Loucy (cell line): Measurements from ENCODE around the gene SAMD4A.

Source experiments
- H2AFZ ChIP-seq: fragments of 200-600 bp; sonication (generic); 2 replicates; pipeline ENCODE4 v1.6.0; 2016; ENCODE audit warnings: antibody characterized with exemption, mild to moderate bottlenecking, low read length, moderate library complexity
- H3F3A ChIP-seq: fragments of 200-600 bp; 2 replicates; pipeline ENCODE4 v1.6.0; 2016; ENCODE audit warnings: antibody characterized with exemption, low read depth, mild to moderate bottlenecking
- H3K27me3 ChIP-seq: fragments of 200-600 bp; sonication (generic); 2 replicates; pipeline ENCODE4 v1.6.1; 2014; ENCODE audit warnings: low read length, mild to moderate bottlenecking; ENCODE audit not compliant: insufficient read depth, poor library complexity, severe bottlenecking
- H3K36me3 ChIP-seq: fragments of 200-600 bp; sonication (generic); 2 replicates; pipeline ENCODE4 v1.6.1; 2016; ENCODE audit warnings: low read length; ENCODE audit not compliant: insufficient read depth
- H3K4me1 ChIP-seq: fragments of 200-600 bp; sonication (generic); 2 replicates; pipeline ENCODE4 v1.5.1; 2014; ENCODE audit warnings: low read length, mild to moderate bottlenecking; ENCODE audit not compliant: insufficient read depth, poor library complexity, severe bottlenecking
- H3K4me2 ChIP-seq: fragments of 200-600 bp; sonication (generic); 2 replicates; pipeline ENCODE4 v1.6.0; 2014; ENCODE audit warnings: antibody characterized with exemption, low read length, low read depth, mild to moderate bottlenecking; ENCODE audit not compliant: poor library complexity, severe bottlenecking
- H3K4me3 ChIP-seq: fragments of 200-600 bp; sonication (generic); 2 replicates; pipeline ENCODE4 v1.5.1; 2014; ENCODE audit warnings: low read length, mild to moderate bottlenecking, mixed read lengths; ENCODE audit not compliant: poor library complexity, severe bottlenecking
- H3K79me2 ChIP-seq: fragments of 200-600 bp; sonication (generic); 2 replicates; pipeline ENCODE4 v1.6.1; 2014; ENCODE audit warnings: low read length; ENCODE audit not compliant: insufficient read depth
- H3K9ac ChIP-seq: fragments of 200-600 bp; sonication (generic); 2 replicates; pipeline ENCODE4 v1.6.0; 2014; ENCODE audit warnings: mild to moderate bottlenecking, low read depth, low read length, moderate library complexity; ENCODE audit not compliant: poor library complexity, severe bottlenecking
- H3K9me2 ChIP-seq: fragments of 200-600 bp; sonication (generic); replicated peaks from 2 replicates; pipeline ENCODE4 v1.6.1; 2016; ENCODE audit warnings: low read depth, low read length, mixed read lengths
- H3K9me3 ChIP-seq: fragments of 200-600 bp; sonication (generic); 2 replicates; pipeline ENCODE4 v1.6.1; 2014; ENCODE audit warnings: mild to moderate bottlenecking, antibody characterized with exemption, low read length, low read depth; ENCODE audit not compliant: insufficient read depth
- H4K20me1 ChIP-seq: fragments of 200-600 bp; sonication (generic); 2 replicates; pipeline ENCODE4 v1.6.0; 2014; ENCODE audit warnings: antibody characterized with exemption, low read length, mild to moderate bottlenecking; ENCODE audit not compliant: insufficient read depth, poor library complexity, severe bottlenecking
- EZH2phosphoT487 ChIP-seq: fragments of 200-600 bp; IDR thresholded peaks from 2 replicates; pipeline ENCODE4 v1.6.1; 2018; ENCODE audit warnings: antibody characterized with exemption, mild to moderate bottlenecking, moderate library complexity, borderline replicate concordance
- TF ChIP-seq, protein P1 (sequence below): fragments of 200-600 bp; sonication (generic); conservative IDR thresholded peaks from 2 replicates; pipeline ENCODE4 v1.5.1; 2014; ENCODE audit warnings: mild to moderate bottlenecking, antibody characterized with exemption, low read length

The SAMD4A gene

DNA sequence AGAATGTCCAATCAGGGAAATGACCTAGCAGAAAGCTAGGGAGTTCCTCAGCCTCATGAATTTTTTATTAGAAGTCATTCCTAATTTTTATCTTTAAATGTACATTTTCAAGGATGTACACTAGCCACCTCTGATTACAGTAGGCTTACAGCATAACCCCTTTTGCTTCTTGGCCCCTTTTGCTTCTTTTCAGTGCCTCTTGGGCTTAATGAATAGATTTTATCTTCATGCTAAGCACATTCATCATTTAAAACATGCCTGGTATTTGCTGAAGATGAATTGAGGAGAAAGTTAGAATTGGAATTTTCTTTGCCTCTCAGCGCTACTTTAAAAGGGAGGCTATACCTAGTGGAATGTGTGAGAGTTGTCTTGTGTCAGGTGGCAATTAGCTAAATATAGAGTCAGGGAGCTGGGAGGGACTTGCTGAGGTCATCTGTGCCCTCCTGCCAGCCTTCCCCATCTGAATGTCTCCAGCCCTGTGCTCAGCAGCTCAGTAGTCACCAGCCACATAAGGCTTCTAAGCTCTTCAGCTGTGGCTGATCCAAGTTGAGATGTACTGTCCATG, 132.1 kb downstream of the SAMD4A start:
- no peaks in the 10 kb centered on the region for H3K79me2 ChIP-seq
- H3F3A ChIP-seq: no peaks in the 10 kb centered on the region
- H3K36me3 ChIP-seq: no peaks in the 10 kb centered on the region
- TF ChIP-seq, protein P1, sequence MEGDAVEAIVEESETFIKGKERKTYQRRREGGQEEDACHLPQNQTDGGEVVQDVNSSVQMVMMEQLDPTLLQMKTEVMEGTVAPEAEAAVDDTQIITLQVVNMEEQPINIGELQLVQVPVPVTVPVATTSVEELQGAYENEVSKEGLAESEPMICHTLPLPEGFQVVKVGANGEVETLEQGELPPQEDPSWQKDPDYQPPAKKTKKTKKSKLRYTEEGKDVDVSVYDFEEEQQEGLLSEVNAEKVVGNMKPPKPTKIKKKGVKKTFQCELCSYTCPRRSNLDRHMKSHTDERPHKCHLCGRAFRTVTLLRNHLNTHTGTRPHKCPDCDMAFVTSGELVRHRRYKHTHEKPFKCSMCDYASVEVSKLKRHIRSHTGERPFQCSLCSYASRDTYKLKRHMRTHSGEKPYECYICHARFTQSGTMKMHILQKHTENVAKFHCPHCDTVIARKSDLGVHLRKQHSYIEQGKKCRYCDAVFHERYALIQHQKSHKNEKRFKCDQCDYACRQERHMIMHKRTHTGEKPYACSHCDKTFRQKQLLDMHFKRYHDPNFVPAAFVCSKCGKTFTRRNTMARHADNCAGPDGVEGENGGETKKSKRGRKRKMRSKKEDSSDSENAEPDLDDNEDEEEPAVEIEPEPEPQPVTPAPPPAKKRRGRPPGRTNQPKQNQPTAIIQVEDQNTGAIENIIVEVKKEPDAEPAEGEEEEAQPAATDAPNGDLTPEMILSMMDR: no peak
- no peak for TF ChIP-seq EZH2phosphoT487
- H4K20me1 ChIP-seq: no peaks in the 10 kb centered on the region
- H3K4me1 ChIP-seq: peaks cover 9% of the 10 kb centered on the region
- H3K27me3 ChIP-seq: no peaks in the 10 kb centered on the region
- no peak overlapping the region for H3K4me2 ChIP-seq
- no peak overlapping the region for H3K4me3 ChIP-seq
- H3K9me3 ChIP-seq: no peaks in the 10 kb centered on the region
- H3K9me2 ChIP-seq: no peaks in the 10 kb centered on the region
- no peak overlapping the region for H2AFZ ChIP-seq
- no peak overlapping the region for H3K9ac ChIP-seq

DNA sequence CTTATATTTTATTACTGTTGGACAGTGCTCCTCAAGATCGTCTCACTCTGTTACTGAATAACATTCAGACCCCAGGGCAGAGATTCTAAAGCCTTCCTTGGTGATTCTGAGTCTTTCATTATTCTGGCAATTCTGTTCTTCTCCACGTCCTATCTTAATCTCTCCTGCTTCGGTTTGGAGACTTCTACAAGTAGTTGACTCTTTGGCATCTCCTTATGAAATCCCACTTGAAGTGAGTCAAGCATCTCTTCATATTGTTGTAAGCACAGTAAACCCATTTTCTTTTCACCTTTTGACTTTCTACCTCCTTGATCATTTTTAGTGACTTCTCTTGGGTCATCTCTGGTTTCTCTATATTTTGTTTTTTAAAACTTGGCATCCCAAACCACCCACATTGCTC, 132.8 kb downstream of the SAMD4A start:
- Histone ChIP-seq H3K9ac (no peak overlapping the region), H2AFZ (no peak overlapping the region), H3K4me1 (peaks cover 9% of the 10 kb centered on the region), H3K36me3 (no peaks in the 10 kb centered on the region), H3K27me3 (no peaks in the 10 kb centered on the region), H3K79me2 (no peaks in the 10 kb centered on the region), H3K9me2 (no peaks in the 10 kb centered on the region), H3K4me2 (no peak overlapping the region), H4K20me1 (no peaks in the 10 kb centered on the region), H3F3A (no peaks in the 10 kb centered on the region), H3K4me3 (no peak overlapping the region), H3K9me3 (no peaks in the 10 kb centered on the region)
- TF ChIP-seq, protein P1: no peak
- TF ChIP-seq EZH2phosphoT487: no peak

DNA sequence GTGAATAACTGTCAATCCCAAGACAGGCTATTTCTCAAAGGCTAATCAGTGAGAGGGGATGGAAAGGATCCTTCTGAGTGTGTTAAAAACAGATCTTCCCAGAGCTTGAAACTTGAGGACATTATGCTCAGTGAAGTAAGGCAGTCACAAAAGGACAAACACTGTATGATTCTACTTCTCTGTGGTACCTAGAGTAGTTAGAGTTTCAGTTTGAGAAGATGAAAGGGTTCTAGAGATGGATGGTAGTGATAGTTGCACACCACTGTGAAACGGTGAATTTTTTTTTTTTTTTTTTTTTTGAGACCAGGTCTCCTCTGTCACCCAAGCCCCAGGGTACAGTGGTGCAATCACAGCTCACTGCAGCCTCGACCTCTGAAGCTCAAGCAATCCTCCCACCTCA, 133.8 kb downstream of the SAMD4A start:
- H3K36me3 ChIP-seq: no peaks in the 10 kb centered on the region
- TF ChIP-seq EZH2phosphoT487: no peak
- TF ChIP-seq, protein P1: no peak
- no peaks in the 10 kb centered on the region for H3K9me3 ChIP-seq
- no peaks in the 10 kb centered on the region for H4K20me1 ChIP-seq
- H3K4me2 ChIP-seq: no peak overlapping the region
- no peaks in the 10 kb centered on the region for H3F3A ChIP-seq
- peaks cover 9% of the 10 kb centered on the region for H3K4me1 ChIP-seq
- no peak overlapping the region for H3K9ac ChIP-seq
- H3K4me3 ChIP-seq: no peak overlapping the region
- H2AFZ ChIP-seq: no peak overlapping the region
- no peaks in the 10 kb centered on the region for H3K27me3 ChIP-seq
- H3K79me2 ChIP-seq: no peaks in the 10 kb centered on the region
- H3K9me2 ChIP-seq: no peaks in the 10 kb centered on the region
